Retina (tissue), 1 donor: ENCODE measurements around the gene TP53TG5.

ENCODE experiments used
- DNase-seq: peaks from one replicate; pipeline ENCODE4 v3.0.0-alpha.2; 2016

The TP53TG5 gene

GRCh38 chr20:45378191-45378590 lies at the start of gene TP53TG5:
TP53TG5 (minus strand) TSS chr20:45378325; CDS start chr20:45378236, 89 bp downstream.
- DNase-seq: no peak

GRCh38 chr20:45427236-45428149 lies 49.4 kb upstream of the TP53TG5 start:
- no peak for DNase-seq

GRCh38 chr20:45426320-45427016 lies 48.3 kb upstream of the TP53TG5 start:
- no peak for DNase-seq

- DNase-seq: no peak
Observed at GRCh38 chr20:45425561-45425960, 47.4 kb upstream of the TP53TG5 start.

GRCh38 chr20:45423700-45424099 lies 45.6 kb upstream of the TP53TG5 start:
- DNase-seq: no peak

- no peak for DNase-seq
Observed at GRCh38 chr20:45420125-45420524, 42.0 kb upstream of the TP53TG5 start.

GRCh38 chr20:45419188-45420091 lies 41.3 kb upstream of the TP53TG5 start:
- DNase-seq: no peak

- no peak for DNase-seq
Observed at GRCh38 chr20:45416917-45417316, 38.8 kb upstream of the TP53TG5 start.

- DNase-seq: peak; percentile 89
Observed at GRCh38 chr20:45415822-45416637, 37.9 kb upstream of the TP53TG5 start, which contains the start of gene PIGT. PIGT (plus strand) TSS chr20:45416141; CDS start chr20:45416157, 16 bp downstream.

GRCh38 chr20:45413479-45413878 lies 35.4 kb upstream of the TP53TG5 start:
- no peak for DNase-seq

GRCh38 chr20:45412653-45413052 lies 34.5 kb upstream of the TP53TG5 start:
- no peak for DNase-seq

- no peak for DNase-seq
Observed at GRCh38 chr20:45410887-45411286, 32.8 kb upstream of the TP53TG5 start.

GRCh38 chr20:45409521-45410272 lies 31.6 kb upstream of the TP53TG5 start:
- DNase-seq: no peak

- DNase-seq: no peak
Observed at GRCh38 chr20:45408646-45409213, 30.6 kb upstream of the TP53TG5 start.

GRCh38 chr20:45407783-45408645 lies 29.9 kb upstream of the TP53TG5 start, which contains the start of gene DBNDD2:
DBNDD2 (plus strand) TSS chr20:45408289; CDS start chr20:45408468, 179 bp downstream.
- DNase-seq: no peak

- DNase-seq: peak; percentile 71
Observed at GRCh38 chr20:45407067-45407745, 29.1 kb upstream of the TP53TG5 start.

GRCh38 chr20:45406260-45407066 lies 28.3 kb upstream of the TP53TG5 start:
- peak; percentile 49 for DNase-seq
